K562 (cell line): ENCODE results near the gene RAI2. TPM values are rescaled to one million over a fixed set of nuclear protein-coding genes. Genes with fewer than 3 reads are reported as not detected.

Experiments used
- ATAC-seq: fragments of 200-7000 bp; cut with Tn5 transposase; 3 replicates; pipeline ENCODE4 v1.9.1; 2020; ENCODE audit warnings: moderate library complexity
- BruUV-seq: library from RNA; stranded (reverse); fragments of 400-500 nt; replicated peaks from 2 replicates; lab custom pipeline; 2021; lab: Mats Ljungman, UMichigan
- CTCF ChIA-PET: fragments of 300-600 bp; formaldehyde crosslinking; extraction: SDS; loops from one replicate; lab custom pipeline; 2021; ENCODE audit warnings: low intra/inter-chr PET ratio; lab: Yijun Ruan, JAX
- POLR2A ChIA-PET: fragments of 300-600, 350-650 bp; sonication (Branson Sonifier 250); formaldehyde crosslinking; extraction: SDS; loops from one replicate; lab custom pipeline; 2021; ENCODE audit warnings: antibody characterized with exemption, inconsistent platforms; lab: Yijun Ruan, JAX
- DNase-seq, 4 experiments: peaks; one replicate each; pipeline versions ENCODE4 v3.0.0 to v3.0.0-alpha.2; 2011 to 2018; ENCODE audit warnings: low spot score in 3 of 4, mixed read lengths in 3 of 4; ENCODE audit errors: extremely low read depth in 1 of 4
- FAIRE-seq: peaks from 2 replicates; lab custom pipeline; 2011; peaks lifted over from hg19 to GRCh38; lab: Jason Lieb, UNC
- H2AFZ ChIP-seq: 2 replicates; pipeline ENCODE4 v1.6.0; 2011; ENCODE audit warnings: low read depth, low read length, control low read depth, inconsistent platforms
- H3K27ac ChIP-seq: fragments of 200-600 bp; 3 replicates; pipeline ENCODE4 v1.8.0; 2011; ENCODE audit warnings: low read depth, mild to moderate bottlenecking, control low read depth, inconsistent platforms, low read length, moderate library complexity, mixed read lengths; ENCODE audit errors: extremely low read depth
- H3K27me3 ChIP-seq, 2 experiments: fragments of 300-600 bp in 1 of 2; 2 replicates in 1 of 2; 3 replicates in 1 of 2; pipeline versions ENCODE4 v1.6.0 to v1.8.0; 2011; ENCODE audit warnings: inconsistent platforms in 2 of 2, low read length in 2 of 2, mild to moderate bottlenecking in 1 of 2, mixed read lengths in 1 of 2, moderate library complexity in 1 of 2; ENCODE audit not compliant: control insufficient read depth in 2 of 2, insufficient read depth in 2 of 2
- H3K36me3 ChIP-seq: fragments of 300-600 bp; 3 replicates; pipeline ENCODE4 v1.8.0; 2011; ENCODE audit warnings: mild to moderate bottlenecking, low read length, inconsistent platforms; ENCODE audit not compliant: control insufficient read depth, insufficient read depth
- H3K4me1 ChIP-seq, 2 experiments: fragments of 200-600 bp in 1 of 2; replicated peaks in 1 of 2; 2 replicates in 1 of 2; 3 replicates in 1 of 2; pipeline versions ENCODE4 v1.5.1 to v1.8.0; 2011; ENCODE audit warnings: inconsistent platforms in 2 of 2, low read length in 2 of 2, mild to moderate bottlenecking in 1 of 2, mixed read lengths in 1 of 2, moderate library complexity in 1 of 2; ENCODE audit not compliant: control insufficient read depth in 2 of 2, insufficient read depth in 2 of 2
- H3K4me2 ChIP-seq: 2 replicates; pipeline ENCODE4 v1.6.1; 2011; ENCODE audit warnings: low read length, control low read depth, inconsistent platforms, mixed read lengths; ENCODE audit not compliant: insufficient read depth
- H3K4me3 ChIP-seq: fragments of 200-600 bp; sonication (generic), shearing (Covaris generic); 2 replicates; pipeline ENCODE4 v1.5.1; 2016; ENCODE audit warnings: control low read depth, inconsistent platforms
- H3K79me2 ChIP-seq: fragments of 200-600 bp; 3 replicates; pipeline ENCODE4 v1.8.0; 2011; ENCODE audit warnings: low read length, inconsistent platforms; ENCODE audit not compliant: control insufficient read depth, insufficient read depth
- H3K9ac ChIP-seq, 2 experiments: 2 replicates each; pipeline versions ENCODE4 v1.6.0 to v1.6.1; 2011; ENCODE audit warnings: low read depth in 2 of 2, low read length in 2 of 2, control low read depth in 1 of 2, inconsistent platforms in 1 of 2, mild to moderate bottlenecking in 1 of 2, mixed read lengths in 1 of 2; ENCODE audit not compliant: insufficient read depth in 1 of 2
- H3K9me1 ChIP-seq: one replicate; pipeline ENCODE4 v1.6.0; 2011; ENCODE audit warnings: inconsistent platforms, mild to moderate bottlenecking, low read length, moderate library complexity; ENCODE audit not compliant: control insufficient read depth, insufficient read depth
- H3K9me3 ChIP-seq: replicated peaks from 2 replicates; pipeline ENCODE4 v1.5.1; 2011; ENCODE audit warnings: low read depth, low read length, inconsistent platforms; ENCODE audit not compliant: control insufficient read depth, insufficient read depth
- H4K20me1 ChIP-seq: replicated peaks from 2 replicates; pipeline ENCODE4 v1.6.1; 2011; ENCODE audit warnings: low read length, inconsistent platforms, mixed read lengths; ENCODE audit not compliant: control insufficient read depth, insufficient read depth
- ARNT ChIP-seq, 2 experiments: fragments of 450-650 bp; IDR thresholded peaks; 2 replicates each; pipeline ENCODE4 v1.6.1; 2016; ENCODE audit warnings: mild to moderate bottlenecking in 1 of 2
- CREB3L1 ChIP-seq: fragments of 450-650 bp; IDR thresholded peaks from 2 replicates; pipeline ENCODE4 v1.6.1; 2014; ENCODE audit warnings: low read depth, mild to moderate bottlenecking, moderate library complexity, borderline replicate concordance
- GABPA ChIP-seq: fragments of 200-800 bp; sonication (Bioruptor generic); conservative IDR thresholded peaks from 2 replicates; pipeline ENCODE4 v1.6.1; 2016; ENCODE audit warnings: low read depth, missing genetic modification characterization, missing compliant biosample characterization
- MYC ChIP-seq, 2 experiments: fragments of 250-450 bp in 1 of 2; sonication (Bioruptor Pico) in 1 of 2; IDR thresholded peaks; 2 replicates each; pipeline versions ENCODE4 v1.5.1 to v1.6.1; 2012 to 2021; ENCODE audit warnings: low read depth in 2 of 2, borderline replicate concordance in 1 of 2, improper control_type of control experiment in 1 of 2, low read length in 1 of 2, mild to moderate bottlenecking in 1 of 2, moderate library complexity in 1 of 2
- NELFE ChIP-seq: IDR thresholded peaks from 2 replicates; pipeline ENCODE4 v1.6.1; 2011; ENCODE audit warnings: mild to moderate bottlenecking; ENCODE audit not compliant: insufficient read depth, insufficient read length
- RBM39 ChIP-seq: fragments of 200-400 bp; formaldehyde crosslinking; optimal IDR thresholded peaks from 2 replicates; pipeline ENCODE3; 2018; ENCODE audit warnings: low read depth, low read length
- RCOR1 ChIP-seq, 2 experiments: IDR thresholded peaks; 2 replicates each; pipeline ENCODE4 v1.6.1; 2012; ENCODE audit warnings: low read depth in 2 of 2, low read length in 2 of 2, borderline replicate concordance in 1 of 2, improper control_type of control experiment in 1 of 2
- SIRT6 ChIP-seq: IDR thresholded peaks from one replicate; pipeline ENCODE4 v1.6.1; 2012; ENCODE audit warnings: low read depth, mild to moderate bottlenecking, control low read depth, inconsistent platforms, low read length, moderate library complexity
- SMARCA5 ChIP-seq: fragments of 450-650 bp; IDR thresholded peaks from 2 replicates; pipeline ENCODE4 v1.6.1; 2016
- THRAP3 ChIP-seq: fragments of 450-650 bp; IDR thresholded peaks from 2 replicates; pipeline ENCODE4 v1.6.1; 2016; ENCODE audit warnings: mild to moderate bottlenecking, inconsistent platforms, borderline replicate concordance
- ZNF695 ChIP-seq: fragments of 450-650 bp; formaldehyde crosslinking; IDR thresholded peaks from 2 replicates; pipeline ENCODE4 v1.4.0; 2020; ENCODE audit warnings: mild to moderate bottlenecking, moderate library complexity
- WGBS: fragments of 100-300 bp; shearing (Covaris generic); methylation state at CpG from one replicate; pipeline ENCODE4 v1.1.6; 2016; ENCODE audit warnings: low coverage, mixed read lengths; ENCODE audit not compliant: insufficient coverage; ENCODE audit errors: missing lambda C conversion rate; 5-methylcytosine and 5-hydroxymethylcytosine counted together
- in situ Hi-C: fragments of 300-500 bp; cut with MboI; formaldehyde crosslinking; loops from 4 replicates; pipeline ENCODE4 v1.15.0; 2018; ENCODE audit warnings: inconsistent platforms, mixed read lengths
- intact Hi-C: fragments of 100-400 bp; cut with micrococcal nuclease; formaldehyde crosslinking; loops from 2 replicates; pipeline ENCODE4 v1.14.2; 2022
- polyA plus RNA-seq, 8 experiments: library from polyadenylated mRNA; depleted of rRNA in 4 of 8; stranded (reverse) in 5 of 8; unstranded in 3 of 8; fragments of >200 nt; fragmentation: Nextera tagmentation in 2 of 8; fragmentation: Illumina TruSeq in 1 of 8; extraction: Ambion mirVana in 2 of 8; extraction: Trizol in 1 of 8; gene quantifications; 2 replicates each; pipeline versions ENCODE4 v1.2.1 to v1.2.3, GENCODE V29; 2011 to 2014; ENCODE audit warnings: inconsistent platforms in 1 of 8, missing spikeins in 1 of 8
- total RNA-seq, 7 experiments: library from RNA; depleted of rRNA in 6 of 7; stranded (reverse); fragments of >200 nt in 6 of 7; fragmentation: Illumina TruSeq in 2 of 7; extraction: Trizol in 2 of 7; gene quantifications; 2 replicates each; pipeline versions ENCODE4 v1.2.1 to v1.2.3, GENCODE V29; 2011 to 2021; ENCODE audit warnings: low replicate concordance in 1 of 7
- TF ChIP-seq, protein P1 (sequence below): fragments of 450-650 bp; IDR thresholded peaks from 2 replicates; pipeline ENCODE4 v1.6.1; 2016; ENCODE audit warnings: antibody characterized with exemption
- TF ChIP-seq, protein P2 (sequence below): fragments of 450-650 bp; IDR thresholded peaks from 2 replicates; pipeline ENCODE4 v1.6.1; 2017; ENCODE audit warnings: antibody characterized with exemption

Gene RAI2
- total and polyA plus RNA-seq, 9 of the 15 experiments (the other 6 are each of a cell fraction or from before 2014, with no cell fraction given) = not detected

DNA sequence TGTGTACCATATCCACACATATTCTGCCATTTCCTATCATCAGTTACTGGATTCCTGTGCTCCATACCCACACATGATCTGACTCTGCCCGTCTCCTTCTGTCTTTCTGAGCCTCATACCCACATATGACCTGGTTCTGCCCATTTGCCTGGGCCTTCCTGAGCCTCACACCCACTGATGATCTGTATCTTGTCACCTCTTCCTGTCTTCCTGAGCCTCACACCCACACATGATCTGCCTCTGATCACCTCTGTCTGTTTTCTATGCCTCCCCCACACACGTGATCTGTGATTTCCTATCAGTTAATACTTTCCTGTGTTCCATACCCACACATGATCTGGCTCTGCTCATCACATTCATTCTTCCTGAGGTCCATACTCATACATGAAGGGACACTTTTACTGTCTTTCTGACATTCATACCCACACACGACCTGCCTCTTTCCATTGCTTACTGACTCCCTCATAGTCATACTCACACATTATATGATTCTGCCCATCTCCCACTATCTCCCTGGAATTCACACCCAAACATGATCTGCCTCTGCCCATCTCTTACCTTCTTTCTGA is 91.3 kb downstream of the RAI2 start:
- Histone ChIP-seq H4K20me1 (no peaks in the 10 kb centered on the region; the same call in 1 of the 2 replicates), H3K9me1 (no peaks in the 10 kb centered on the region), H3K4me2 (no peak overlapping the region), H3K27ac (no peak overlapping the region), H2AFZ (no peak overlapping the region), H3K36me3 (no peaks in the 10 kb centered on the region), H3K4me3 (no peak overlapping the region), H3K79me2 (no peaks in the 10 kb centered on the region), H3K27me3 (no peaks in the 10 kb centered on the region), H3K9ac (no peak overlapping the region), H3K4me1 (no peaks in the 10 kb centered on the region), H3K9me3 (no peaks in the 10 kb centered on the region)
- FAIRE-seq (no peak), ATAC-seq (no peak), DNase-seq (no peak)
- no TSS peak for BruUV-seq
- POLR2A ChIA-PET = no interaction called here
- WGBS = 0% methylated on average over 3 of the region's 3 CpGs
- CTCF ChIA-PET = no interaction called here
- intact Hi-C loops (no loop called here), in situ Hi-C loops (no loop called here)
- TF ChIP-seq ZNF695 = no peak
- no peak for TF ChIP-seq CREB3L1
- no peak for TF ChIP-seq MYC (IDR thresholded peaks at IDR 0.05; ENCODE audit: low read depth, low read length)
- TF ChIP-seq MYC (CRISPR knock-in tag; IDR thresholded peaks at IDR 0.05; ENCODE audit: borderline replicate concordance, low read depth) = no peak
- TF ChIP-seq RCOR1 (IDR thresholded peaks at IDR 0.05; ENCODE audit: borderline replicate concordance in 1 of 2, low read depth in 2 of 2, low read length in 2 of 2) = no peak
- TF ChIP-seq SIRT6 = no peak
- no peak for TF ChIP-seq THRAP3
- no peak for TF ChIP-seq ARNT (IDR thresholded peaks at IDR 0.05)
- no peak for TF ChIP-seq GABPA
- no peak for TF ChIP-seq RBM39
- no peak for TF ChIP-seq NELFE
- no peak for TF ChIP-seq SMARCA5
- TF ChIP-seq, protein P1, sequence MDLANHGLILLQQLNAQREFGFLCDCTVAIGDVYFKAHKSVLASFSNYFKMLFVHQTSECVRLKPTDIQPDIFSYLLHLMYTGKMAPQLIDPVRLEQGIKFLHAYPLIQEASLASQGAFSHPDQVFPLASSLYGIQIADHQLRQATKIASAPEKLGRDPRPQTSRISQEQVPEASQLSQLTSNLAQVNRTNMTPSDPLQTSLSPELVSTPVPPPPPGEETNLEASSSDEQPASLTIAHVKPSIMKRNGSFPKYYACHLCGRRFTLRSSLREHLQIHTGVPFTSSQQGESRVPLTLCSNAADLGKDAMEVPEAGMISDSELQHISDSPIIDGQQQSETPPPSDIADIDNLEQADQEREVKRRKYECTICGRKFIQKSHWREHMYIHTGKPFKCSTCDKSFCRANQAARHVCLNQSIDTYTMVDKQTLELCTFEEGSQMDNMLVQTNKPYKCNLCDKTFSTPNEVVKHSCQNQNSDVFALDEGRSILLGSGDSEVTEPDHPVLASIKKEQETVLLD = no peak
- TF ChIP-seq, protein P2, sequence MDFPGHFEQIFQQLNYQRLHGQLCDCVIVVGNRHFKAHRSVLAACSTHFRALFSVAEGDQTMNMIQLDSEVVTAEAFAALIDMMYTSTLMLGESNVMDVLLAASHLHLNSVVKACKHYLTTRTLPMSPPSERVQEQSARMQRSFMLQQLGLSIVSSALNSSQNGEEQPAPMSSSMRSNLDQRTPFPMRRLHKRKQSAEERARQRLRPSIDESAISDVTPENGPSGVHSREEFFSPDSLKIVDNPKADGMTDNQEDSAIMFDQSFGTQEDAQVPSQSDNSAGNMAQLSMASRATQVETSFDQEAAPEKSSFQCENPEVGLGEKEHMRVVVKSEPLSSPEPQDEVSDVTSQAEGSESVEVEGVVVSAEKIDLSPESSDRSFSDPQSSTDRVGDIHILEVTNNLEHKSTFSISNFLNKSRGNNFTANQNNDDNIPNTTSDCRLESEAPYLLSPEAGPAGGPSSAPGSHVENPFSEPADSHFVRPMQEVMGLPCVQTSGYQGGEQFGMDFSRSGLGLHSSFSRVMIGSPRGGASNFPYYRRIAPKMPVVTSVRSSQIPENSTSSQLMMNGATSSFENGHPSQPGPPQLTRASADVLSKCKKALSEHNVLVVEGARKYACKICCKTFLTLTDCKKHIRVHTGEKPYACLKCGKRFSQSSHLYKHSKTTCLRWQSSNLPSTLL = no peak
